ENCODE results near the gene CLCN2.
A peak's percentile ranks its signal among the peaks of the same experiment; 100 is the strongest.

CLCN2 gene

DNA sequence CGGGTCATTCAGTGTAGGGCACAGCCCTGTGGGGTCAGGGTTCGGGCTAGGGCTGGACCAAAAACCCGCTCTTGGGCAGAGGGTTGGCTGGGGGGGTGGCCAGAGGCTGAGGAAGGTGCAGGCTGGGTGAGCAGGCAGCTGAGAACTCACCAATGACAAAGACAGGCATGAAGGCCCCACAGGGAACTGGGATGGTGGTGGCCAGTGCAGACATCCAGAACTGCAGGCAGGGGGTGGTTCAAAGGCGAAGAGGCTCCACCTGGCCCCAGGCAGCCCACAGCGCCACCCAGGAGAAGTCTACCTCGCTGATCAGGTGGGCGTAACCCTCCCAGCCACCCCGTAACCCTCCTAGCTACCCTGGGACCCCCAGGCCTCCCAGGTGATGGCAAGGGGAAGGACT lies 6.7 kb downstream of the CLCN2 start:
- TF ChIP-seq, protein P1, sequence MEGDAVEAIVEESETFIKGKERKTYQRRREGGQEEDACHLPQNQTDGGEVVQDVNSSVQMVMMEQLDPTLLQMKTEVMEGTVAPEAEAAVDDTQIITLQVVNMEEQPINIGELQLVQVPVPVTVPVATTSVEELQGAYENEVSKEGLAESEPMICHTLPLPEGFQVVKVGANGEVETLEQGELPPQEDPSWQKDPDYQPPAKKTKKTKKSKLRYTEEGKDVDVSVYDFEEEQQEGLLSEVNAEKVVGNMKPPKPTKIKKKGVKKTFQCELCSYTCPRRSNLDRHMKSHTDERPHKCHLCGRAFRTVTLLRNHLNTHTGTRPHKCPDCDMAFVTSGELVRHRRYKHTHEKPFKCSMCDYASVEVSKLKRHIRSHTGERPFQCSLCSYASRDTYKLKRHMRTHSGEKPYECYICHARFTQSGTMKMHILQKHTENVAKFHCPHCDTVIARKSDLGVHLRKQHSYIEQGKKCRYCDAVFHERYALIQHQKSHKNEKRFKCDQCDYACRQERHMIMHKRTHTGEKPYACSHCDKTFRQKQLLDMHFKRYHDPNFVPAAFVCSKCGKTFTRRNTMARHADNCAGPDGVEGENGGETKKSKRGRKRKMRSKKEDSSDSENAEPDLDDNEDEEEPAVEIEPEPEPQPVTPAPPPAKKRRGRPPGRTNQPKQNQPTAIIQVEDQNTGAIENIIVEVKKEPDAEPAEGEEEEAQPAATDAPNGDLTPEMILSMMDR (IDR thresholded peaks at IDR 0.05; ENCODE audit: low read length), result no peak
- H3K4me1 ChIP-seq (ENCODE audit: low read length), result no peaks in the 10 kb centered on the region
- no peak overlapping the region for H3K9ac ChIP-seq (ENCODE audit: low read length)
- H3K9me3 ChIP-seq (replicated peaks; ENCODE audit: insufficient read depth, low read length), result no peaks in the 10 kb centered on the region
- H2AFZ ChIP-seq (ENCODE audit: low read length), result no peak overlapping the region
- no peaks in the 10 kb centered on the region for H3F3A ChIP-seq (ENCODE audit: insufficient read depth, low read length)
- no peaks in the 10 kb centered on the region for H3K27me3 ChIP-seq (replicated peaks; ENCODE audit: insufficient read depth, low read length)
- no peaks in the 10 kb centered on the region for H3K36me3 ChIP-seq (replicated peaks; ENCODE audit: insufficient read depth, low read length)
- H3K27ac ChIP-seq (ENCODE audit: low read length), result no peak overlapping the region
- no peak for DNase-seq
- H3K4me2 ChIP-seq (ENCODE audit: low read depth, low read length), result no peak overlapping the region
- no peaks in the 10 kb centered on the region for H3K79me2 ChIP-seq (ENCODE audit: low read length)
- no peaks in the 10 kb centered on the region for H3K9me2 ChIP-seq (replicated peaks; ENCODE audit: insufficient read depth, low read length)
- no peak overlapping the region for H3K4me3 ChIP-seq (ENCODE audit: low read length)
- no peaks in the 10 kb centered on the region for H4K20me1 ChIP-seq (ENCODE audit: insufficient read depth, low read length)

DNA sequence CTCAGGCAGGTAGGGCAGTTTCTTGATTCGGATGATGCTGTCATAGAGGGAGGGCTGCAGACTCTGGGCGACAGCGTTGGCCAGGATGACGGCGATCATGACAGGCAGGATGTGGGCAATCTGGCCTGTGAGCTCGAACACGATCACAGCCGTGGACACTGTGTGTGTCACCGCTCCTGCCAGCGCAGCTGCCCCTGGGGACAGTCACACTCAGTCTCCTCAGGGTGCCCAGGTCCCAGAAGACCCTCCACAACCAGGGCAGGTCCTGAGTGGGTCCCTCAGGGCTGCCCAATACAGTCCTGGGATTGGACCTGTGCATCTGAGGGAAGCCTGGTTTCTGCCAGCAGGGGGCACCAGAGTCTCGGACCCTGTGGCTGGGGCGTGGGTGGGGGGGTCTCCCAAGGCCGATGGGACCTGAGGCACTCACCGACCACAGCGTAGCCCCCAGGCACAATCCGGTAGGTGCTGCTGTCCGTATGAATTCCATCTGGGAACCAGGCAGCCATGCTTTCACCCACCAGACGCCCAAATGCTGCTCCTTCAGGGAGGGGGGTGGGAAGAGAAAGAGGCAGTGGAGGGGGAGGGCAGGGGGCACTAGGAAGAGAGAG lies 7.2 kb downstream of the CLCN2 start:
- no peaks in the 10 kb centered on the region for H3K36me3 ChIP-seq (replicated peaks; ENCODE audit: insufficient read depth, low read length)
- H2AFZ ChIP-seq (ENCODE audit: low read length), result no peak overlapping the region
- no peak overlapping the region for H3K4me2 ChIP-seq (ENCODE audit: low read depth, low read length)
- no peaks in the 10 kb centered on the region for H3K9me2 ChIP-seq (replicated peaks; ENCODE audit: insufficient read depth, low read length)
- H3K27ac ChIP-seq (ENCODE audit: low read length), result no peak overlapping the region
- no peak for TF ChIP-seq EZH2phosphoT487 (IDR thresholded peaks at IDR 0.05; ENCODE audit: low read length)
- TF ChIP-seq, protein P1 (IDR thresholded peaks at IDR 0.05; ENCODE audit: low read length), result peak; percentile 91
- DNase-seq, result peak; percentile 36
- no peaks in the 10 kb centered on the region for H3F3A ChIP-seq (ENCODE audit: insufficient read depth, low read length)
- H3K4me1 ChIP-seq (ENCODE audit: low read length), result no peaks in the 10 kb centered on the region
- no peaks in the 10 kb centered on the region for H3K79me2 ChIP-seq (ENCODE audit: low read length)
- no peaks in the 10 kb centered on the region for H3K27me3 ChIP-seq (replicated peaks; ENCODE audit: insufficient read depth, low read length)
- no peak overlapping the region for H3K9ac ChIP-seq (ENCODE audit: low read length)
- H3K9me3 ChIP-seq (replicated peaks; ENCODE audit: insufficient read depth, low read length), result no peaks in the 10 kb centered on the region
- H3K4me3 ChIP-seq (ENCODE audit: low read length), result no peak overlapping the region
- no peaks in the 10 kb centered on the region for H4K20me1 ChIP-seq (ENCODE audit: insufficient read depth, low read length)

DNA sequence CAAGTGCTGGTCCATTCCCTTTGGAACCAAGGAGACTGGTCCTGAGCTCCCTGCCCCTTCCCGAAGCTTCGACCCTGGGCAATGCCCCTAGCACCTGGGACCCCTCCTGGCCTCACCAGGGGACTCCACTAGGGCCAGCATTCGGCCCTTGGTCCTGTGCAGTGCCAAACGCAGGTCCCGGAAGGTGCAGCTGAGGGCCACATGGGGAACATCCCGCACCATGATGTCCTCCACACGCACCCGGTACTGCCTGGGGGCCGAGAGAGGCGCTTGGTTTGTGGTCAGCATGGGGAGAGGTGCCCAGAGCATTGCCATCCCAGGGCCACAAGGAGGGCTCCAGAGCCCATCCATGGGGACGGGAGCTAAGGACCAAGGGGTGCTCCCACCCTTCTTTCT lies 7.9 kb downstream of the CLCN2 start:
- Histone ChIP-seq H4K20me1 (ENCODE audit: insufficient read depth, low read length) (no peaks in the 10 kb centered on the region), H3K4me3 (ENCODE audit: low read length) (no peak overlapping the region), H3K9me3 (replicated peaks; ENCODE audit: insufficient read depth, low read length) (no peaks in the 10 kb centered on the region), H3K27me3 (replicated peaks; ENCODE audit: insufficient read depth, low read length) (no peaks in the 10 kb centered on the region), H3K4me2 (ENCODE audit: low read depth, low read length) (no peak overlapping the region), H3K9ac (ENCODE audit: low read length) (no peak overlapping the region), H2AFZ (ENCODE audit: low read length) (no peak overlapping the region), H3K36me3 (replicated peaks; ENCODE audit: insufficient read depth, low read length) (no peaks in the 10 kb centered on the region), H3K9me2 (replicated peaks; ENCODE audit: insufficient read depth, low read length) (no peaks in the 10 kb centered on the region), H3K27ac (ENCODE audit: low read length) (no peak overlapping the region), H3F3A (ENCODE audit: insufficient read depth, low read length) (no peaks in the 10 kb centered on the region), H3K4me1 (ENCODE audit: low read length) (no peaks in the 10 kb centered on the region), H3K79me2 (ENCODE audit: low read length) (no peaks in the 10 kb centered on the region)
- TF ChIP-seq, protein P1 (IDR thresholded peaks at IDR 0.05; ENCODE audit: low read length), result no peak
- no peak for TF ChIP-seq EZH2phosphoT487 (IDR thresholded peaks at IDR 0.05; ENCODE audit: low read length)
- DNase-seq, result no peak
